HG03342 (cell line): ENCODE results near the gene FOXE3.

Experiments used
- ATAC-seq: cut with Tn5 transposase; IDR thresholded peaks from one replicate; pipeline ENCODE4 v1.9.1; 2021; ENCODE audit warnings: mild to moderate bottlenecking, moderate library complexity; ENCODE audit not compliant: unreplicated experiment

Gene FOXE3

GRCh38 chr1:47415728-47416318 lies at the start of gene FOXE3:
FOXE3 (plus strand) TSS chr1:47416285; CDS start chr1:47416316, 31 bp downstream.
- no peak for ATAC-seq

- ATAC-seq: no peak
Measured at GRCh38 chr1:47367651-47368050, 48.4 kb upstream of the FOXE3 start.

GRCh38 chr1:47371016-47371517 lies 45.0 kb upstream of the FOXE3 start:
- ATAC-seq: no peak

GRCh38 chr1:47374501-47374900 lies 41.6 kb upstream of the FOXE3 start:
- no peak for ATAC-seq

GRCh38 chr1:47378147-47378546 lies 37.9 kb upstream of the FOXE3 start:
- no peak for ATAC-seq

- no peak for ATAC-seq
Measured at GRCh38 chr1:47380699-47381098, 35.4 kb upstream of the FOXE3 start.

GRCh38 chr1:47382399-47382983 lies 33.6 kb upstream of the FOXE3 start:
- ATAC-seq: no peak

- no peak for ATAC-seq
Measured at GRCh38 chr1:47384083-47384482, 32.0 kb upstream of the FOXE3 start.

- ATAC-seq: no peak
Measured at GRCh38 chr1:47385020-47385419, 31.1 kb upstream of the FOXE3 start.

GRCh38 chr1:47386268-47386667 lies 29.8 kb upstream of the FOXE3 start:
- ATAC-seq: no peak

- no peak for ATAC-seq
Measured at GRCh38 chr1:47388030-47388890, 27.8 kb upstream of the FOXE3 start.

- peak; percentile 84 for ATAC-seq
Measured at GRCh38 chr1:47388891-47389238, 27.2 kb upstream of the FOXE3 start.

- ATAC-seq: no peak
Measured at GRCh38 chr1:47389731-47390130, 26.4 kb upstream of the FOXE3 start.

- ATAC-seq: no peak
Measured at GRCh38 chr1:47390843-47391242, 25.2 kb upstream of the FOXE3 start.

- ATAC-seq: no peak
Measured at GRCh38 chr1:47393141-47393540, 22.9 kb upstream of the FOXE3 start.

- no peak for ATAC-seq
Measured at GRCh38 chr1:47395433-47395832, 20.7 kb upstream of the FOXE3 start.

- ATAC-seq: no peak
Measured at GRCh38 chr1:47396671-47397196, 19.4 kb upstream of the FOXE3 start.

GRCh38 chr1:47399138-47399845 lies 16.8 kb upstream of the FOXE3 start:
- peak; percentile 56 for ATAC-seq

GRCh38 chr1:47399846-47400155 lies 16.3 kb upstream of the FOXE3 start:
- ATAC-seq: no peak

- ATAC-seq: no peak
Measured at GRCh38 chr1:47401761-47402160, 14.3 kb upstream of the FOXE3 start.

- ATAC-seq: no peak
Measured at GRCh38 chr1:47402591-47402990, 13.5 kb upstream of the FOXE3 start.
